ENCODE data around the gene UTY.

- TF ChIP-seq, protein P1, sequence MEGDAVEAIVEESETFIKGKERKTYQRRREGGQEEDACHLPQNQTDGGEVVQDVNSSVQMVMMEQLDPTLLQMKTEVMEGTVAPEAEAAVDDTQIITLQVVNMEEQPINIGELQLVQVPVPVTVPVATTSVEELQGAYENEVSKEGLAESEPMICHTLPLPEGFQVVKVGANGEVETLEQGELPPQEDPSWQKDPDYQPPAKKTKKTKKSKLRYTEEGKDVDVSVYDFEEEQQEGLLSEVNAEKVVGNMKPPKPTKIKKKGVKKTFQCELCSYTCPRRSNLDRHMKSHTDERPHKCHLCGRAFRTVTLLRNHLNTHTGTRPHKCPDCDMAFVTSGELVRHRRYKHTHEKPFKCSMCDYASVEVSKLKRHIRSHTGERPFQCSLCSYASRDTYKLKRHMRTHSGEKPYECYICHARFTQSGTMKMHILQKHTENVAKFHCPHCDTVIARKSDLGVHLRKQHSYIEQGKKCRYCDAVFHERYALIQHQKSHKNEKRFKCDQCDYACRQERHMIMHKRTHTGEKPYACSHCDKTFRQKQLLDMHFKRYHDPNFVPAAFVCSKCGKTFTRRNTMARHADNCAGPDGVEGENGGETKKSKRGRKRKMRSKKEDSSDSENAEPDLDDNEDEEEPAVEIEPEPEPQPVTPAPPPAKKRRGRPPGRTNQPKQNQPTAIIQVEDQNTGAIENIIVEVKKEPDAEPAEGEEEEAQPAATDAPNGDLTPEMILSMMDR (IDR thresholded peaks at IDR 0.05) = no peak
- no peak for TF ChIP-seq EP300 (IDR thresholded peaks at IDR 0.05)
Measured at GRCh38 chrY:13337934-13338333, 141.9 kb downstream of the UTY start.
